ENCODE results near the gene EFS.

EFS gene

DNA sequence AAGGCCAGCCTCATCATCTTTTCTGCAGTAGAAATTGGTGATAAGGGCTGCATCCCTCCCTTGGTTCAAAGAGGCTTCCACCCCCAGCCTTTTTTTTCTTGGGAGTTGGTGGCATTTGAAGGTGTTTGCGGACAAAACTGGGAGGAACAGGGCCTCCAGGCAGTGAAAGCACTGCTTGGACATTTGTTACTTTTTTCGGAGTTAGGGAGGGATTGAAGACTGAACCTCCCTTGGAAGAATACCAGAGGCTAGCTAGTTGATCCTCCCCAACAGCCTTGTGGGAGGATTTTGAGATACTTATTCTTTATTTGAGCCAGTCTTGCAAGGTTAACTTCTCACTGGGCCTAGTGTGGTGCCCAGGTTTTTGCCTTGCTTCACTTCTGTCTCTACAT, 40.5 kb downstream of the EFS start:
- no peak for DNase-seq

- no peak for DNase-seq
These were observed 41.0 kb downstream of the EFS start for GRCh38 chr14:23323838-23324454.

DNA sequence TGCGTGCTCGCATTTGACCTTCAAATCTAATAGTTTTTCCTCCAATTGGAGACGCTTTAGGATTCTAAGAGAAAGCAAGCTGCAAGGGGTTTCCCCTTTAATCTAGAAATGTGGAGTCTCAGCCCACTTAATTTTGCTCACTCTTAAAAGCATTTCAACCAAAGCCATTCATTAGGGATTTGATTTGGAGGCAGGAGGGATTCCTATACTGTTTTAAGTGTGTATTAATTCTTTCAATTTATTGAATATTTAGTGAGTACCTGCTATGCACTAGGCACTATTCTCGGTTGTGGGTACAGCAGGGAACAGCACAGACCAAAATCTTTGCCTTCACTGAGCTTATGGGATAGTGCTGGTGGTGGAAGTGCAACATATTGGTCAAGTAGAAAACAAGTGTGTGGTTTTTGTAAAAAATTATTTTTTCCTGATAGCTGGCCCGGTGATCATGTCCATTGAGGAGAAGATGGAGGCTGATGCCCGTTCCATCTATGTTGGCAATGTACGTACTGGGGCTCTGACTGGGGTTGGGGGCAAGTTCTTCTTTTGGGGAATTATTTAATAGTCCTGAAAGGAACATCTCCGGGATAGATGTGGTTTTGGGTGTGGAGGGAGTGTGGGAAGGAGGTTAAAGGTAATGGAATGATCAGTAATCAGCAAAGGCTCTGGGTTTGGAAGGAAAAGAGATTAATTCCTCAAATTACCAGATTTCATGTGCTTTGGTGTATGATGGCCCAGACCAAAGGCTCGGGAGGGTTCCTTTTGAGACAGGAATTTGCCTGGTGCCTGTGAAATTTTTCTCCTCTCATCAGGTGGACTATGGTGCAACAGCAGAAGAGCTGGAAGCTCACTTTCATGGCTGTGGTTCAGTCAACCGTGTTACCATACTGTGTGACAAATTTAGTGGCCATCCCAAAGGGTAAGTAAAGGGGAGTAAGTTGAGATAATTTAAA, 42.1 kb downstream of the EFS start:
- DNase-seq, result no peak

DNA sequence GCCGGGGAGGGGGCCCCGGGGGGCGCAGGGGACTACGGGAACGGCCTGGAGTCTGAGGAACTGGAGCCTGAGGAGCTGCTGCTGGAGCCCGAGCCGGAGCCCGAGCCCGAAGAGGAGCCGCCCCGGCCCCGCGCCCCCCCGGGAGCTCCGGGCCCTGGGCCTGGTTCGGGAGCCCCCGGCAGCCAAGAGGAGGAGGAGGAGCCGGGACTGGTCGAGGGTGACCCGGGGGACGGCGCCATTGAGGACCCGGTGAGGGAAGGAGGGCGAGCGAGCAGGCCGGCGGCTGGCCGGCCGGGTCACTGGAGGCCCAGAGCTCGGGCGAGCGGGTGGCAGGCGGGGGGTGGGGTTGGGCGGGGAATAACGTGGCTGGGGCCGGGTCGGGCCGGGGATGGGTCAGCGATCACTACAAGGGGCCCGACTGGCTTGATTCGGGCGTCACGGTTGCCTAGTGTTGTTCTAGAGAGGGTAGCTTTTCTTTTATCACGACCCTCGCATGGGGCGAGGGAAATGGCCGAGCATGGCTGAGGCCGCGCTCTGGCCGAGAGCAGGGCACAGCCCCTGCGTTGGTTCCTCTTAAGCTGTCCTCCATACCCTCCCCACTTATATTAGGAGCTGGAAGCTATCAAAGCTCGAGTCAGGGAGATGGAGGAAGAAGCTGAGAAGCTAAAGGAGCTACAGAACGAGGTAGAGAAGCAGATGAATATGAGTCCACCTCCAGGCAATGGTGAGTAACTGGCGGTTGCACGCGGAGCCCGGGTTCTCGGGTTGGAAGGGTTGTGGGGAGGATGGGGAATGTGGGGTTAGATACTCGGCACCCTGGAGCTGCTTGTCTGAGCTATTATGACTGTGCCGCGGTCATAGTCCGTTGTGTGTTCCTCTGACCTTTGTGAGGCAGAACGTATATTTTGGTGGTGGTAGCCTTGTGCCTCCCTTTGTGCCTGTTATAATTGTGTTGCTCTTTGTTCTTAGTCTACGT, 43.1 kb downstream of the EFS start:
- peak; percentile 26 for DNase-seq

DNA sequence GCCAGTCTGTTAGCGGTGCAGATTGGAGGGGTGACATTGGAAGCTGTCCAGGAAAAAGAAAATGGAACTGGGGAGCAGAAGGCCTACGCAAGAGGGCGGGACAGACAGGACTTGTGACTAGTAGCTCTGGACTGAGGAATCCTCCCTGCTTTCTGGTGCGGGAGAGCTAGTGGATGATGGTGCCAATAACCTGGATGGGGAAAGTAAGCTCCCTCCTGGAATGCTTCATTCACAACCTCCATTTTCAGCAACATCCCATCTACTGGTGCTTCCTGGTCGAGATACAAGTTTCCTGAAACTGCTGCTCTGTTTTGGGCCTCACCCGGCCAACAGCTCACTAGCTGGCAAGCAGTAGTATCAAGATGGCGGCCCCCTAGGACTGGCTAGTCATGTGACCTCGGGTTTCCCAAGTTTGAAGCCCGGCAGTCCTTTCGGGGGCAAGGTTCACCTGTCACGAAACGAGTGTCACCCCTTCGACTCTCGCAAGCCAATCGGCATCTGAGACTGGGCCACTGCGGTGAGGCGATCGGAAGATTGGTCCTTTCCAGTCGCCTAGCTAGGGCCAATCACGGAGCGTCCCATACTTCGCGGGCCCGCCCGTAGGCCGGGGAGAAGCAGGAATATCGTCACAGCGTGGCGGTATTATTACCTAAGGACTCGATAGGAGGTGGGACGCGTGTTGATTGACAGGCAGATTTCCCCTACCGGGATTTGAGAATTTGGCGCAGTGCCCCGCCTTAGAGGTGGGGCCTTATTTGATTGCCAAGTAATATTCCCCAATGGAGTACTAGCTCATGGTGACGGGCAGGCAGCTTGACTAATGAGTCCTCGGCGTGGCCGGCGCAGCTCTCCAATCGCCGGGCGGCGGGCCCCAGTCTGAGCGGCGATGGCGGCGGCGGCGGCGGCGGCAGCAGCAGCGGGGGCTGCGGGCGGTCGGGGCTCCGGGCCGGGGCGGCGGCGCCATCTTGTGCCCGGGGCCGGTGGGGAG, 44.1 kb downstream of the EFS start, which contains the start of gene PABPN1:
Gene PABPN1, plus strand, starts transcription at position 874 of the 988 bp plus-strand sequence. Its CDS starts 13 bp downstream, at position 887.
- DNase-seq, result peak; percentile 91

- no peak for DNase-seq
These were observed 45.0 kb downstream of the EFS start for GRCh38 chr14:23319746-23320583.

DNA sequence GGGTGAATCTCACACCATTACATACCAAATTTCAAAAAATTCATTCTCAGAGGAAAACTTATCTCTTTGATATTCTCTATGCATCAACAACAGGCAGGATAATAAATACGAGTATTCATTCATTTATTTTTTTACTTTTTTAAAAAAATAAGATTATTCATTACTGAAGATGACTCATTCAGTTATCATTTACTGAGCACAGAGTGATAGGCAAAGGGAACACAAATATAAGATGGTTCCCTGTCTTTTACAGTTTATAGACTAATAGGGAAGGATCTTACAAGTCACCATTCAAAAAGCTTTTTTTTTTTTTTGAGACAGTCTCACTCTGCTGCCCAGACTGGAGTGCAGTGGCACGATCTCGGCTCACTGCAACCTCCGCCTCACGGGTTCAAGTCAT, 48.7 kb downstream of the EFS start:
- DNase-seq, result no peak

GRCh38 chr14:23310546-23310945, 54.4 kb downstream of the EFS start:
- DNase-seq, result no peak

- DNase-seq, result no peak
These were observed 56.1 kb downstream of the EFS start for GRCh38 chr14:23308721-23309445.

GRCh38 chr14:23307687-23308644, 57.0 kb downstream of the EFS start:
- no peak for DNase-seq

GRCh38 chr14:23307146-23307530, 57.8 kb downstream of the EFS start:
- no peak for DNase-seq

DNA sequence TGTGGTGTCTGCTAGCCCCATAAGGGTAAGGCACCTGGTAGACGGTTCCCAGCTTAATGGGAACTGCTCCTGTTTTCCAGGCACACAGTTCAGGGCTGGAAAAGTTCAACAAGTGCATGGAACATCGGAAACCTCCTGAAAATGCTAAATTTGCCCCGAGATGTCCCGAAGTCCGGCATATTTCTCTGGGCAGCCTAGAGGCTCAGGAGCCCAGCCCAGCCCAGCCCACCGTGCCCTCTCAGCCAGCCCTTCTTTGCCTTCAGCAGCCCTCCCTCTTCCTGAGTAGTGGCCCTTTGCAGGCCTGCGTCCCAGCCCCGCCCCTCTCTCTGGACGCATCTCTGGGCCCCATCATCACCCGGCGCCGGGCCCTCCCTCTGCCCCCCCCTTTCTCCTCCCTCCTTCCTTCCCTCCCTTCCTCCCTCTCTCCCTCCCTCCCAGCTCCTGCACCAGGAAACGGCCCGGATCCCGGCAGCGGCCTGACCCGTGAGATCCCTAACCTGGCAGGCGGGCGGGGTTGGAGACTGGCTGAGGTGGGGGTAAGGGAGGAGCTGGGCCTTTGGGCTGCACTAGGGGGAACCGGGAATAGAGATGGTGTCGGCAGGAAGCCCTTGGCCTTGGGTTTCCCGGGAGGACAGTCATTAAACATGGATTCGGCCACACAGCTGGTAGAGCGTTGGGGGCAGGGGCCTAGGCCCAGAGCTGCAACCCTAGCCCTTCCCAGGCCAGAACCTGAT, 58.4 kb downstream of the EFS start, which contains the start of gene BCL2L2:
Gene BCL2L2, plus strand, starts transcription at position 422 of the 734 bp plus-strand sequence. CDS start 935 bp downstream, outside the sequence.
- no peak for DNase-seq

Measured in T-helper 9 cell (primary cell).